NCI-H1105 treated with DMSO at 0.1 percent for 48 hours (cell line): Measurements from ENCODE around the gene DHX29.
"Not testable (repeated sequence)": the region's sequence is repeated elsewhere in the genome, so short reads cannot be mapped to it uniquely, and the experiment has no call there.

ENCODE experiments used
- DNase-seq: peaks from one replicate; lab custom pipeline; 2025; lab: John Stamatoyannopoulos, UW

The DHX29 gene

GRCh38 chr5:55307383-55308253 lies at the start of gene DHX29, which contains the start of gene MTREX:
DHX29 (minus strand) TSS chr5:55307694; CDS start chr5:55307573, 121 bp downstream.
MTREX (plus strand) TSS chr5:55307989; CDS start chr5:55308014, 25 bp downstream.
- DNase-seq = peak; percentile 79

- no peak for DNase-seq
Measured at GRCh38 chr5:55356896-55357295, 49.4 kb upstream of the DHX29 start.

GRCh38 chr5:55350754-55351153 lies 43.3 kb upstream of the DHX29 start:
- no peak for DNase-seq

- DNase-seq = no peak
Measured at GRCh38 chr5:55347786-55348185, 40.3 kb upstream of the DHX29 start.

- DNase-seq = no peak
Measured at GRCh38 chr5:55345327-55345726, 37.8 kb upstream of the DHX29 start.

GRCh38 chr5:55344392-55344992 lies 37.0 kb upstream of the DHX29 start:
- peak; percentile 20 for DNase-seq

GRCh38 chr5:55343609-55344008 lies 36.1 kb upstream of the DHX29 start:
- no peak for DNase-seq

GRCh38 chr5:55343107-55343506 lies 35.6 kb upstream of the DHX29 start:
- DNase-seq = no peak

- DNase-seq = no peak
Measured at GRCh38 chr5:55338810-55339243, 31.3 kb upstream of the DHX29 start.

- no peak for DNase-seq
Measured at GRCh38 chr5:55338092-55338613, 30.7 kb upstream of the DHX29 start.

- DNase-seq = no peak
Measured at GRCh38 chr5:55333811-55334210, 26.3 kb upstream of the DHX29 start.

- no peak for DNase-seq
Measured at GRCh38 chr5:55333017-55333416, 25.5 kb upstream of the DHX29 start.

- DNase-seq = no peak
Measured at GRCh38 chr5:55331321-55331720, 23.8 kb upstream of the DHX29 start.

GRCh38 chr5:55327281-55327680 lies 19.8 kb upstream of the DHX29 start:
- DNase-seq = no peak

- DNase-seq = no peak
Measured at GRCh38 chr5:55325621-55326020, 18.1 kb upstream of the DHX29 start.

GRCh38 chr5:55324815-55325418 lies 17.4 kb upstream of the DHX29 start:
- DNase-seq = peak; percentile 47

- no peak for DNase-seq
Measured at GRCh38 chr5:55324006-55324405, 16.5 kb upstream of the DHX29 start.

GRCh38 chr5:55320571-55320970 lies 13.1 kb upstream of the DHX29 start:
- no peak for DNase-seq

- no peak for DNase-seq
Measured at GRCh38 chr5:55319491-55319890, 12.0 kb upstream of the DHX29 start.

GRCh38 chr5:55318237-55318636 lies 10.7 kb upstream of the DHX29 start:
- not testable (repeated sequence) for DNase-seq

- no peak for DNase-seq
Measured at GRCh38 chr5:55316837-55317236, 9.3 kb upstream of the DHX29 start.

GRCh38 chr5:55316289-55316688 lies 8.8 kb upstream of the DHX29 start:
- DNase-seq = no peak
